ENCODE data around the gene CD82.

CD82 gene

GRCh38 chr11:44621784-44622183, 56.3 kb downstream of the CD82 start:
- DNase-seq = peak; percentile 43

DNA sequence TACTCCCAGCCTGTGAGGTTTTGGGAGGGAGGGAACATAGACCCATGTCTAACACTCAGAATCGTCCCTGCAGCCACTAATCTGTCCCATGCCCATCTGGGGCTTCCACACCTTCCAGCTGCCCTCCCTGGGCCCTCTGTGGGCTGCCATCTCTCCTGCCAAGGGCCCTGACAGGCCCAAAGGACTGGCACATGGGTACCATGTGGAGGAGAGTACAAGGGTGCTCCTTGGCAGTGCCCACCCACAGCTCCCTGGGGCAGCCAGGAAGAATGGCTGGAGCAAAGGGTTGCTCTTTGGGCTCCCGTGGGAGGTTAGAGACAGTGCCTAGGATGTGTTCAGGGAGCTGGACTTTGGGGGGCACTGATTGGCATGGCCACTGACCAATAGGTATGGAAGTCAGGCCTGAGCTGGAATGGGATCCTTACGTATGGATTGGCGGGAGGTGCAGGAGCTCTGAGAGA, 56.8 kb downstream of the CD82 start:
- DNase-seq = no peak

GRCh38 chr11:44622721-44623258, 57.3 kb downstream of the CD82 start:
- no peak for DNase-seq

- DNase-seq = no peak
Measured at GRCh38 chr11:44623341-44623730, 57.9 kb downstream of the CD82 start.

DNA sequence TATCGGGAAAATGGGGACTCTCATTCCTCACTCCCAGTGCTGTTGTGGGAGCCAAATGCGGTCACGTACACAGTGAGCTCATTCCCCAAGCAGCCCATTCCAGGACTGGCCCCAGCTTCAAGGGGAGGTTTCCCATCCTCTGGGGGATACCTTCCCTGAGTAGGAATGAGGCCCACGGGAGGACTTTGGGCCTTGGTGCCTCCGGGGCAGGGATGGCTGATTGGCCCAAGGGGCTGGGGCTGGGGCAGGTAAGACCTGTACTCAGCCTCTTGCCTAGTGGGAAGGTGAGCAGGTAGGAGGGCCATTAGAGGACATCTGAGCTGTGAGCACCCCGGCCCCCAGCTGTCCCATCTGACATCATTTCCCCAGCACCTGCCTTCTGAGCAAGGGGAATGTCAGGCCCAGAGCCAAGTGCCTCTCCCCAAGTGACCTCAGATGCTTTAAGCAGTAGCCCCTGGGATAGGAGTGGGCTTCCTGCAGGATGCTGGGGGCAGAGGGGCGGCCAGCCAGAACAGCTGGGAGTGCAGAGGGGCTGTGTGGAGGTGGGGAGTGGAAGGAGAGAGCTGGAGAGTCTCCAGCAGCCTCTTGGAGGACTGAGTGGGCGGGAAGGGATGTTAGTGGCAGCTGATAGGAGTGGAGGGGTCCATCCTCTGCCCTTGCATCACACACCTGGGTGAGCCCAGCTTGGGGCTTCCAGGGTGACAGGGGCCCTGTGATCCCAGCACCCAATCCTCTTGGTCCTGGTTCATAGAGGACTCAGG, 58.4 kb downstream of the CD82 start:
- no peak for DNase-seq

- DNase-seq = no peak
Measured at GRCh38 chr11:44624761-44625221, 59.3 kb downstream of the CD82 start.

DNA sequence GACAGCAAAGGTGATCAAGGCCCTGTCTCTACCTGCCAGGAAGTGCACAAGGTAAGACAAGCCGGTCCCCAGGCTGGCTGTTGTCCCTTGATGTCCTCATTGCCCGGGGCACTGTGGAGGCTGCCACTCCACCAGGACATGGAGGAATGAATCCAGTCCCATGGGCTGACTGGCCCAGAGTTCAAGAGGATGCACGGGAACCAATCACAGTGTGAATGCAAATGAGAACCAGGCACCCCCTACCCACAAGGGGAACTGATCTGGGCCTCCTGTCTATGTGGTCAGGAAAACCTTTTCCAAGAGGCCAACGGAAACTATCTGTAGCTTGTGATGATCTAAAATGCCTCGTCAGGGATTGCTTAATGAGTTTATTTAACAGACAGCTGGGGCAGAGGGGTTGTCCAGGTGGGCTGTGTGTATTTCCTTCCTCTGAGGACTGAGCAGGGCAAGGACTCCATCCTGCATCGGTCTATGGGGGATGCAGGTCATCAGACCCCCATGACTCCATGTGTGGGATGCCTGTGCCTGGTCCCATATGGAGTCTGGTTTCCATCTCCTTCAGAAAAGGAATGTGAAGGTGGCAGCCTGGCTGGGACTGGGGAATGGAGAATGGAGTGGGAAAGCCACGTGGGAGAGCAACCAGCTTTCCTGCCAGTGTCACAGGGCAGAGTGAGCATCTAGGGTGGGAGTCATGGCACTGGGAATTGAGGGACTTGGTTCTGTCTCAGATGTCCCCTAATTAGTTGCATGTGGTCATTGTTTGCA, 60.5 kb downstream of the CD82 start:
- peak; percentile 94 for DNase-seq

DNA sequence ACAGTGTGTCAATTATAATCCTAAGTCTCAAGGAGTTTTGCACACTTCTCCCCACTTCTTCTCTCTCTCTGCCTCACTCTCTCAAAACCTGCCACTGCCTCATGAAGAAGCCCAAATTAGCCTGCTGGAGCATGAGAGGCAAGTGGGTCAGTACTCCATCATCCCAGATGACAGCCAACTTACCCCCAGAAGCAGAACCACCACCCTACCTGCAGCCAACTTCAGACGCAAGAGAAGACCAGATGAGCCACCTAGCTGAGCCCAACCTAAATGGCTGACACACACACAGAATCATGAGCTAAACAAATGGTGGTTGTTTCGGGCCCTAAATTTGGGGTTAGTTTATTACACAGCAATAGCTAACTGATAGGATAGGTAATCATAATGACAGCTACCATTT, 61.2 kb downstream of the CD82 start:
- DNase-seq = no peak

DNA sequence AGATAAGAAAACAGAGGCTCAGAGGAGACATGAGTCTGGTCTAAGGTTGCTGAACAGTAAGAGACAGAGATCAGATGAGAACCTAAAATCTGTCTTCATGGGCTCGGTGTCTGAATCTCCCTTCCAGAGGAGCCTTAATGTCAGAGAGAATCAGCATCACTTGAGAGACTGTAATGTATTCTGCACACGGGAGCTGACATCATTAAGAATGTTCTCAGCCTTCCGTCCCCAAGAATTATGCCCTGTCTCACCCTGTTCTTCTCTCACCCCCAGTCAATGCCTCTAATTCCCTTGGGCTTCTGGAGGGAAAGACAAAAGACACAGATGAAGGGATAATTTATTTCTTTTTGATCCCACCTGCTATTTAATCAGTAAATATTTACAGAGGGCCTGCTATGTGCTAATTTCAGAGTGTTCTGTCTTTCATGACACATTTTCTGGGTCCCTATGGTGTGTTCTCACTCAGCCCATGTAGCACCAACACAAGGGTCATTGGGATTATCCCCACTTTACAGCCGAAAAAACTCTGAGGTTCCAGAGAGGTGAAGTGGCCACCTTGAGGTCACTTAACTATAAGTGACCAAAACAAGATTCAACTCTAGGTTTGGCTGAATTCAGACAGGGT, 61.8 kb downstream of the CD82 start:
- no peak for DNase-seq

GRCh38 chr11:44627911-44628729, 62.7 kb downstream of the CD82 start:
- DNase-seq = no peak

DNA sequence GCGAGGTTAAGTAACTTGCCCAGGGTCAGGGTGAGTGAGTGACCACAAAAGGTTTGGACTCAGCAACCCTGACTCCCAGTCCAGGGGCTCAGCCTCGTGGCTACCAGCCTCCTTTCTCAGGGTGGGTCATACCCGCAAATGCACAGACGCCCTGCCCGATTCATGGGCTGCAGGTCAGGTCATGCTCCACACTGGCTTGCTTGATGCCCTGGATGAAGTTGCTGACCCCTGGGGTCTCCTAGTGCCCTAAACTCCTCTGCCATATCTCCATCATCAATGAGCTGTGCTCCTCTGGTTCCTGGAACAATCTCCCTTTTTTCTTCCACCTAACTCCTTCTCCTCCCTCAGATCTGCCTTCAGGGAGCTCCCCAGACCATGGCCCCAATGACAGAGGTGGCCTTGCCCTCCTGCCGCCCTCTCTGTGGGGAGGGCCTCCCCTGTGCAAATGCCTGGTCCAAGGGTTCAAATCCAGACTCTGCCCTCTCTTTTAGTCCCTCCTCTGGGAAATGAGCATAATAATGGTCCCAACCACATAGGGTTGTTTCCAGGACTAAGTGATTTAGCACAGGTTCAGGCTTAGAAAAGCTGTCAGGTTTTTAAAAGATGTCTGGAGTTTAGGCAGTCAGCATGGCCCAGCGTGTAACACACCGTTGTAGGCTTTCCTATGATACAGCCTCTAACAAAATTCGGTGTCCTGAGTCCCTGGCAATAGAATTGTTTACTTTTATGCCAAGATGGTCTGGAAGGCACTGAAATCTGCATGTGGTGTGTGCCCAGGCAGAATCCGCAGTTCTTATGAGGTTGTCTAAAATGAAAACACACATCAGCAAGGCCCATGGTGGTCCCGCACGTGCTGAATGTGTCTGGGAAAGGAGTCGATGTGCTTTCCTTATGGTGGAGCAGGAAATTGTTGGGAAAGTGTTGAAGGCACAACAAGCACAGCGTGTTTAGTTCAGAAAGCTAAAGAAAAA, 63.6 kb downstream of the CD82 start:
- DNase-seq = no peak

DNA sequence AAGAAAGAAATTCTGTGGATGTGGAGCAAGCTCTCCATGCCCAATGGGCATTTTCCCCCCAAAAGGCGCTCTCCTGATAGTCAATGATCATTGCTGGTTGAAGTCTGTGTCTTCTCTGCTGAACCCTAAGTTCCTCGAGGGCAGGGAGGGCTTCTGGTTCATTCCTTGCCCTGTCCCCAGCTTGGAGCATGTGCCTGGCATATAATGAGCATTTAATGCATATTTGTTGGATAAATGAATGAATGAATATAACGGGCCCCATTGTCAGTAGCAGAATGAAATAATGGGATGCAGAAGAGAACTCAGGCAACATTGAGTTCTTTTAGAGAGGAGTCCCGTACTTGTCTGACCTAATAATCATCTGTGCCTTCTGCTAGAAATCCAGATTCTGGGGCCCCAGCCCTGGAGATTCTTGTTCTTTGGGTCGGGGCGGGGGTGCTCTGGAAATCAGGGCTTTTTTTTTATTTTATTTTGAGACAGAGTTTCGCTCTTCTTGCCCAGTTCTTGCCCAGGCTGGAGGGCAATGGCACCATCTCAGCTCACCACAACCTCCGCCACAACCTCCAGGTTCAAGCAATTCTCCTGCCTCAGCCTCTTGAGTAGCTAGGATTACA, 64.4 kb downstream of the CD82 start:
- DNase-seq = no peak

- DNase-seq = no peak
Measured at GRCh38 chr11:44630511-44631210, 65.2 kb downstream of the CD82 start.

GRCh38 chr11:44631831-44632230, 66.4 kb downstream of the CD82 start:
- no peak for DNase-seq

- peak; percentile 38 for DNase-seq
Measured at GRCh38 chr11:44632466-44633123, 67.1 kb downstream of the CD82 start.

- DNase-seq = no peak
Measured at GRCh38 chr11:44633641-44634040, 68.2 kb downstream of the CD82 start.

DNA sequence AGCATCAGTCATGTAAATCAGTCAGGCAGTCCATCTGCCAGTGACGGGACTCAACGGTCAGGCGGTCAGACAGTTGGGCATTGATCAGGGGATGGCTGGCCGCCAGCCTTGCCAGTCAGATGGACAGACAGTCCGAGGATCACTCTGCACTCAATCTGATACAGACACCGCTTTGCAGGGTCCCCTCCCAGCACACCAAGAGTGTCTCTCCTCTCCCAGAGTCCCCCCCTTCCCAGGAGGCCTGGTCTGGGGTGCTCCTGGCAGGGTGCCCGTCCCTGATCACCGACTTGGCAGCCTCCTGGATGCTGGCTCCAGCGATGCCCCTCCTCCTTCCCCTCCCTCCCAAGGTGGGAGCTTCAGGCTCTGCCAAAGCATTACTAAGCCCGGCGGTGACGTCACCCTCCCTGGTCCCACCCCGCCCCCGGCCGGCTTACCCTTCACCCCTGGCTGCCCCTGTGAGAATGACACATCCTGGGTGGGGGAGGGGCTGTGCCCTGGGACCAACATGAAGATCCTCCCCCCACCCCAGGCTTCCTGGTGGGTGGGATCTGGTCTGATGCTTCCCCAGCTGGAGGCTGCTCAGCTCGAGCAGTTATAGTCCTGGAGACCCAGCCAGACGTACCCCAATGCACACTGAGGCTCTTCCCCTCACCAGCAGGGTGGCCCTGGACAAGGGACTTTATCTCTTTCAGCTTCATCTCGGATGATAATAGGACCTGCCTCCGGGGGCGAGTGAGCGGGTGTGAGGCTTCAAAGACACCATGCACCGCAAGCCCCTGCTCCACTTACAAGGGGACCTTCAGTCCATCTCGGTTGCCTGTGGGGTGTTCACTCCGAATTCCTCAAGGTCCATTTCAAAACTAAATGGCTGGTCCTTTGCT, 69.2 kb downstream of the CD82 start:
- peak; percentile 6 for DNase-seq

GRCh38 chr11:44637487-44637886, 72.0 kb downstream of the CD82 start:
- peak; percentile 89 for DNase-seq

DNA sequence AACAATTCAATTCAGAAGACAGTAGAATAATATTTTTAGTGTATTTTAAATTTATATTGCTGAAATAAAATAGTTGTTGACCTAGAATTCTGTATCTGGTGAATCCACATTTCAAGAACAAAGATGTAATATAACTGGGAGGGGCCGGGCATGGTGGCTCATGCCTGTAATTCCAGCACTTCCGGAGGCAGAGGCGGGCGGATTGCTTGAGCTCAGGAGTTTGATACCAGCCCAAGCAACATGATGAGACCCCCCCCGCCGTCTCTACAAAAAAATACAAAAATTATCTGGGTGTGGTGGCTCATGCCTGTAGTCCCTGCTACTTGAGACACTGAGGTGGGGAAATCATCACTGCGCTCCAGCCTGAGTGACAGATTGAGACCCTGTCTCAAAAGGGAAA, 72.6 kb downstream of the CD82 start:
- no peak for DNase-seq
